ENCODE measurements around the gene PKM.
"Not testable (repeated sequence)": the region's sequence is repeated elsewhere in the genome, so short reads cannot be mapped to it uniquely, and the experiment has no call there.

The PKM gene

DNA sequence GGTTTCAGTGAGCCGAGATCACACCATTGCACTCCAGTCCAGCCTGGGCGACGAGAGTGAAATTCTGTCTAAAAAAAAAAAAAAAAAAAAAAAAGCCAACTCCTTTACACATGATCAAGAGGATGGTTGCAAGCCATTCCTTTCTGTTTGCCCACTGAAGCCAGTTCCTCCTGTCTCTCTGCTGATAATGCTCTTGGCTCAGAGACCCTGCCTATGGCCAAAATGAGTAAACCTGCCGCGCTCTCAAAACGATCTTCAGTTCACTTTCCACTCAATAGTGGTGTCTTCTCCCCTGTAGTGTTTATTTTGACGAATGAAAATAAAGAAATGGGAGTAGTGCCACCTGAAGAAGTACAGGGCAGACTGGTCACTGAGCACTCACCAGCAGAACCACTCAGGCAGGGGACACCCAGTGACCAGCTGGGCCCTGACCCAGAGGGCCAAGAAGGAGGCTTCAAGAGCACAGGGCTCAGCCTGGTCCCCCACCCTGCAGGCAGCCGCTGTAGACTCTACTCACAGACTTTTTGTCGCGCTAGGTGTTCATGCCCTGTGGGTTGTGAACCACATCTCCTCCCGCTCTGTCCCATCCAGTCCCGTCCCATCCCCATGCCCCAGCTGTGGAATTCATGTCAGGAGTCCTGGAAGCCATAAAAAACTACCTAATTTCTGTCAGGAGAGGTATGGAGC is 57.0 kb downstream of the PKM start:
- peaks cover 0 to 39% (median 0%) of the 10 kb centered on the region in 3 experiments for H3K27me3 ChIP-seq (ENCODE audit: control insufficient read depth in 3 of 3, insufficient read depth in 3 of 3, low read depth in 1 of 3, low read length in 3 of 3)
- no peak overlapping the region for H2BK12ac ChIP-seq (ENCODE audit: low read length)
- H4K8ac ChIP-seq (ENCODE audit: low read depth, low read length): no peak overlapping the region
- H3K9me3 ChIP-seq (replicated peaks in 1 of 2; ENCODE audit: control insufficient read depth in 2 of 2, insufficient read depth in 1 of 2, low read depth in 1 of 2, low read length in 2 of 2): no peaks in the 10 kb centered on the region
- H3K79me1 ChIP-seq (ENCODE audit: low read depth, low read length): no peaks in the 10 kb centered on the region
- H2BK15ac ChIP-seq (ENCODE audit: low read length): no peak overlapping the region
- DNase-seq (ENCODE audit: low spot score): no peak
- H4K91ac ChIP-seq (ENCODE audit: low read depth, low read length, poor library complexity): no peak overlapping the region
- peaks cover 1 to 2% of the 10 kb centered on the region in 2 donors for H3K4me1 ChIP-seq (ENCODE audit: control insufficient read depth in 2 of 2, insufficient read depth in 1 of 2, low read depth in 1 of 2, low read length in 2 of 2)
- no peak overlapping the region for H2AFZ ChIP-seq (ENCODE audit: low read length)
- no peak overlapping the region for H2BK120ac ChIP-seq (ENCODE audit: low read depth, low read length)
- H2BK5ac ChIP-seq (ENCODE audit: low read length): no peak overlapping the region
- H3K23ac ChIP-seq (ENCODE audit: low read depth, low read length, poor library complexity): no peak overlapping the region
- no peak overlapping the region for H3K4me2 ChIP-seq (ENCODE audit: insufficient read depth, low read length, poor library complexity, severe bottlenecking)
- H3K18ac ChIP-seq (ENCODE audit: low read length): peak overlapping the region; percentile 42
- no peak overlapping the region for H3K27ac ChIP-seq (replicated peaks; ENCODE audit: low read length)
- H3K14ac ChIP-seq (ENCODE audit: low read length): no peak overlapping the region
- H3K36me3 ChIP-seq (replicated peaks in 1 of 2; ENCODE audit: control insufficient read depth in 2 of 2, insufficient read depth in 2 of 2, low read length in 2 of 2): no peaks in the 10 kb centered on the region
- no peak overlapping the region for H3K4me3 ChIP-seq (ENCODE audit: low read length in 2 of 2)
- H3K9ac ChIP-seq (ENCODE audit: low read depth, low read length, poor library complexity): no peak overlapping the region
- no CpG with 5 or more reads among the region's 12 CpGs for WGBS, 2 donors (ENCODE audit: extremely low coverage in 2 of 2, insufficient read length in 2 of 2, insufficient replicate concordance in 1 of 2)
- H3K4ac ChIP-seq (ENCODE audit: low read length): no peak overlapping the region
- no peak overlapping the region for H2AK5ac ChIP-seq (ENCODE audit: low read depth, low read length)

DNA sequence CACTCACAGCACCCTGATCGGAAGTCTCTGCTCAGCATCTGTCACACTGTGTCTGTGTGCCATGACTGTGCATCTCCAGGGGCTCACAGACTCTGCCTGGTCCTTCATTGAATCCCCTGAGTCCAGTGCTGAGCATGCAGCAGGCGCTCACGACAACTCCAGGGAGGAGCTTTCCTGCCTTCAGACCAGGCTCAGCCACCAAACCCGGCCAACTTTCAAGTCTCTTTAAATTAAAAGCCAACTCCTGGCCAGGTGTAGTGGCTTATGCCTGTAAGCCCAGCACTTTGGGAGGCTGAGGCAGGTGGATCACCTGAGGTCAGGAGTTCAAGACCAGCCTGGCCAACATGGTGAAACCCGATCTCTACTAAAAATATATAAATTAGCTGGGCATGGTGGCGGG is 57.6 kb downstream of the PKM start:
- no peak overlapping the region for H3K27ac ChIP-seq (replicated peaks; ENCODE audit: low read length)
- no peaks in the 10 kb centered on the region for H3K36me3 ChIP-seq (replicated peaks in 1 of 2; ENCODE audit: control insufficient read depth in 2 of 2, insufficient read depth in 2 of 2, low read length in 2 of 2)
- no peak overlapping the region for H2AFZ ChIP-seq (ENCODE audit: low read length)
- peaks cover 0 to 4% of the 10 kb centered on the region in 2 donors for H3K4me1 ChIP-seq (ENCODE audit: control insufficient read depth in 2 of 2, insufficient read depth in 1 of 2, low read depth in 1 of 2, low read length in 2 of 2)
- no peak overlapping the region for H3K23ac ChIP-seq (ENCODE audit: low read depth, low read length, poor library complexity)
- no CpG with 5 or more reads among the region's 6 CpGs for WGBS, 2 donors (ENCODE audit: extremely low coverage in 2 of 2, insufficient read length in 2 of 2, insufficient replicate concordance in 1 of 2)
- DNase-seq (ENCODE audit: low spot score): no peak
- no peak overlapping the region for H4K8ac ChIP-seq (ENCODE audit: low read depth, low read length)
- no peak overlapping the region for H3K14ac ChIP-seq (ENCODE audit: low read length)
- no peak overlapping the region for H3K4me2 ChIP-seq (ENCODE audit: insufficient read depth, low read length, poor library complexity, severe bottlenecking)
- H2BK5ac ChIP-seq (ENCODE audit: low read length): no peak overlapping the region
- no peak overlapping the region for H3K4me3 ChIP-seq (ENCODE audit: low read length in 2 of 2)
- H4K91ac ChIP-seq (ENCODE audit: low read depth, low read length, poor library complexity): no peak overlapping the region
- no peaks in the 10 kb centered on the region for H3K79me1 ChIP-seq (ENCODE audit: low read depth, low read length)
- H3K9me3 ChIP-seq (replicated peaks in 1 of 2; ENCODE audit: control insufficient read depth in 2 of 2, insufficient read depth in 1 of 2, low read depth in 1 of 2, low read length in 2 of 2): no peaks in the 10 kb centered on the region
- H3K27me3 ChIP-seq (ENCODE audit: control insufficient read depth in 3 of 3, insufficient read depth in 3 of 3, low read depth in 1 of 3, low read length in 3 of 3): peaks cover 0 to 39% (median 0%) of the 10 kb centered on the region in 3 experiments
- no peak overlapping the region for H3K9ac ChIP-seq (ENCODE audit: low read depth, low read length, poor library complexity)
- H3K18ac ChIP-seq (ENCODE audit: low read length): no peak overlapping the region
- H2BK120ac ChIP-seq (ENCODE audit: low read depth, low read length): no peak overlapping the region
- no peak overlapping the region for H2BK12ac ChIP-seq (ENCODE audit: low read length)
- H2BK15ac ChIP-seq (ENCODE audit: low read length): no peak overlapping the region
- H2AK5ac ChIP-seq (ENCODE audit: low read depth, low read length): no peak overlapping the region
- H3K4ac ChIP-seq (ENCODE audit: low read length): no peak overlapping the region

DNA sequence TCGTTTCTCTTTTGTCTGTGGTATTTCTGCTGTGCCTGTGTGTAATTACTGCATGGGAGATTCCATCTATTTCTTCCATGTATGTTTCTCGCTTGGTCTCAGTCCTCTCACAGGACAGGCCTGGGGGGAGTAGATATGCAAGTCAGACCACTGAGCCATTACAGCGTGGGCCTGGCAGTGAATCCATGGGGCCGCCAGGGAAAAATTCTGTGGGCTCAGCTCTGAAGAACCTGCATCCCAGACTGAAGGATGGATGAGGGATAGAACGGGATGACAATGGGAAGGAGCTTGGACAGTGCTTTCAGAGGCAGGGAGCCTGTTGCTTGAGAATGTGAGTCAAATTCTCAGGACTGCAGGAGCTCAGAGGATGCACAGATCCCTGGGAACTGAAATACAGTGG is 58.2 kb downstream of the PKM start:
- no peak overlapping the region for H3K4me3 ChIP-seq (ENCODE audit: low read length in 2 of 2)
- DNase-seq (ENCODE audit: low spot score): no peak
- H3K9ac ChIP-seq (ENCODE audit: low read depth, low read length, poor library complexity): no peak overlapping the region
- H3K4me2 ChIP-seq (ENCODE audit: insufficient read depth, low read length, poor library complexity, severe bottlenecking): no peak overlapping the region
- H2AFZ ChIP-seq (ENCODE audit: low read length): no peak overlapping the region
- H3K79me1 ChIP-seq (ENCODE audit: low read depth, low read length): no peaks in the 10 kb centered on the region
- no peak overlapping the region for H2BK5ac ChIP-seq (ENCODE audit: low read length)
- H2AK5ac ChIP-seq (ENCODE audit: low read depth, low read length): no peak overlapping the region
- no peak overlapping the region for H3K18ac ChIP-seq (ENCODE audit: low read length)
- H3K4me1 ChIP-seq (ENCODE audit: control insufficient read depth in 2 of 2, insufficient read depth in 1 of 2, low read depth in 1 of 2, low read length in 2 of 2): peaks cover 0 to 9% of the 10 kb centered on the region in 2 donors
- H3K27ac ChIP-seq (replicated peaks; ENCODE audit: low read length): no peak overlapping the region
- peaks cover 0 to 35% (median 0%) of the 10 kb centered on the region in 3 experiments for H3K27me3 ChIP-seq (ENCODE audit: control insufficient read depth in 3 of 3, insufficient read depth in 3 of 3, low read depth in 1 of 3, low read length in 3 of 3)
- no CpG with 5 or more reads among the region's 5 CpGs for WGBS, 2 donors (ENCODE audit: extremely low coverage in 2 of 2, insufficient read length in 2 of 2, insufficient replicate concordance in 1 of 2)
- H2BK120ac ChIP-seq (ENCODE audit: low read depth, low read length): no peak overlapping the region
- no peak overlapping the region for H3K23ac ChIP-seq (ENCODE audit: low read depth, low read length, poor library complexity)
- H4K8ac ChIP-seq (ENCODE audit: low read depth, low read length): no peak overlapping the region
- H3K9me3 ChIP-seq (replicated peaks in 1 of 2; ENCODE audit: control insufficient read depth in 2 of 2, insufficient read depth in 1 of 2, low read depth in 1 of 2, low read length in 2 of 2): no peaks in the 10 kb centered on the region
- H2BK12ac ChIP-seq (ENCODE audit: low read length): no peak overlapping the region
- no peak overlapping the region for H2BK15ac ChIP-seq (ENCODE audit: low read length)
- no peak overlapping the region for H3K14ac ChIP-seq (ENCODE audit: low read length)
- H3K36me3 ChIP-seq (replicated peaks in 1 of 2; ENCODE audit: control insufficient read depth in 2 of 2, insufficient read depth in 2 of 2, low read length in 2 of 2): no peaks in the 10 kb centered on the region
- H3K4ac ChIP-seq (ENCODE audit: low read length): no peak overlapping the region
- H4K91ac ChIP-seq (ENCODE audit: low read depth, low read length, poor library complexity): no peak overlapping the region

DNA sequence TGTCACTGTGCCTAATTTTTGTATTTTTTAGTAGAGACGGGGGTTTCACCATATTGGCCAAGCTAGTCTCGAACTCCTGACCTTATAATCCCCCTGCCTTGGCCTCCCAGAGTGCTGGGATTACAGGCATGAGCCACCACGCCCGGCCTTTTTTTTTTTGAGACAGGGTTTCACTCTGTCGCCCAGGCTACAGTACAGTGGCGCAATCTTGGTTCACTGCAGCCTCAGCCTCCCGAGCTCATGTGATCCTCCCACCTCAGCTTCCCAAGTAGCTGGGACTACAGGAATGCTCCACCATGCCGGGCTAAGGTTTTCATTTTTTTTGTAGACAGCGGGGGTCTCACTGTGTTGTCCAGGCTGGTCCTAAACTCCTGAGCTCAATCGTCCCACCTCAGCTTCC is 59.0 kb downstream of the PKM start:
- H4K8ac ChIP-seq (ENCODE audit: low read depth, low read length); H4K91ac ChIP-seq (ENCODE audit: low read depth, low read length, poor library complexity); H2AFZ ChIP-seq (ENCODE audit: low read length); H3K4me1 ChIP-seq (ENCODE audit: control insufficient read depth in 2 of 2, insufficient read depth in 1 of 2, low read depth in 1 of 2, low read length in 2 of 2); H2AK5ac ChIP-seq (ENCODE audit: low read depth, low read length); H3K36me3 ChIP-seq (replicated peaks in 1 of 2; ENCODE audit: control insufficient read depth in 2 of 2, insufficient read depth in 2 of 2, low read length in 2 of 2); H3K14ac ChIP-seq (ENCODE audit: low read length); H3K4me2 ChIP-seq (ENCODE audit: insufficient read depth, low read length, poor library complexity, severe bottlenecking); H2BK120ac ChIP-seq (ENCODE audit: low read depth, low read length); H3K18ac ChIP-seq (ENCODE audit: low read length); DNase-seq (ENCODE audit: low spot score); H3K4me3 ChIP-seq (ENCODE audit: low read length in 2 of 2); H2BK15ac ChIP-seq (ENCODE audit: low read length); H3K9ac ChIP-seq (ENCODE audit: low read depth, low read length, poor library complexity); H3K4ac ChIP-seq (ENCODE audit: low read length); H3K27ac ChIP-seq (replicated peaks; ENCODE audit: low read length); H3K9me3 ChIP-seq (replicated peaks in 1 of 2; ENCODE audit: control insufficient read depth in 2 of 2, insufficient read depth in 1 of 2, low read depth in 1 of 2, low read length in 2 of 2); H2BK5ac ChIP-seq (ENCODE audit: low read length); H3K23ac ChIP-seq (ENCODE audit: low read depth, low read length, poor library complexity); H2BK12ac ChIP-seq (ENCODE audit: low read length); H3K79me1 ChIP-seq (ENCODE audit: low read depth, low read length): not testable (repeated sequence)
- peaks cover 0 to 30% (median 0%) of the 10 kb centered on the region in 3 experiments for H3K27me3 ChIP-seq (ENCODE audit: control insufficient read depth in 3 of 3, insufficient read depth in 3 of 3, low read depth in 1 of 3, low read length in 3 of 3)
- WGBS, 2 donors (ENCODE audit: extremely low coverage in 2 of 2, insufficient read length in 2 of 2, insufficient replicate concordance in 1 of 2): no CpG with 5 or more reads among the region's 10 CpGs

Data from neuronal stem cell (in vitro differentiated cells).